ENCODE data around the gene S100A2.
"Not testable (repeated sequence)": the region's sequence is repeated elsewhere in the genome, so short reads cannot be mapped to it uniquely, and the experiment has no call there.

The S100A2 gene

GRCh38 chr1:153587314-153587713, 21.7 kb upstream of the S100A2 start:
- no peak overlapping the region for H3K27ac Mint-ChIP-seq
- H3K36me3 Mint-ChIP-seq (ENCODE audit: low read depth): no peaks in the 10 kb centered on the region
- peaks cover 5% of the 10 kb centered on the region for H3K4me1 Mint-ChIP-seq

DNA sequence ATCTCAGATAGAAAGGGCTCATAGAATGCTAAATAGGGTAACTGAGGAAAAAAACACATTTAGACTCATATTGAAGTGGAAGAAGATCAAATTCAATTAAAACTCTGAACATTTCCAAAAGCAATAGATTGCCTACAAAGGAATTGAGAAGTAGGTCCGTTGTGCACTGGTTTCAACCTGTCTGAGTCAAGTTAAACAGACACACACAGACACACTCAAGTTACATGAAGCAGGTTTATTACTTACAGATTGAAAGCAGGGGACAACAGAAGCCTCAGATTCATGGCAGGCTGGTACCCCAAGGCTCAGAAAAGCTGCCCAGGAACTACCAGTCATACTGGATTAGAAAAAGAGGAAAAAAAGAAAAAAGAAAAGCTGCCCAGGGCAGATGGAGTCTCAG, 20.7 kb upstream of the S100A2 start:
- peaks cover 5% of the 10 kb centered on the region for H3K4me1 Mint-ChIP-seq

More at GRCh38 chr1:153587314-153587713, 21.7 kb upstream of the S100A2 start:
- Mint-ChIP-seq H3K9me3 (no peaks in the 10 kb centered on the region), H3K4me3 (no peak overlapping the region), H3K27me3 (ENCODE audit: low read depth) (no peaks in the 10 kb centered on the region)
- TF ChIP-seq CTCF (IDR thresholded peaks at IDR 0.05; ENCODE audit: unreplicated experiment in 3 of 3): no peak

DNA sequence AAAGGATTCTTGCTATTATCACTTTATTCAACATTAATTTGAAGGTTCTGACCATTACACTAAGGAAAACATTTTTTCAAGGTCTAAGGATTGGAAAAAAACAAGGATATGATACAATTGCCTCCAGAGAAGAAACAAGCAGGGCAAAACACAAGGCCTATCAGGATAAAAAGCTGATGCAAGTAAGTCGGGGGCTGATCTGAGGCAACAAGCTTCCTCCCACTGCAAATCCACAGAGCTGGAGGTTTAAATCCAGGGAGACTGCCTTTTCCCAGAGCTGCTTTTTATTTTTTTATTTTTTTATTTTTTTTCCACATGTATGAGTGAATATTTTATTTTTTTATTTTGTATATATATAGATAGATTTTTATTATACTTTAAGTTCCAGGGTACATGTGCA, 19.4 kb upstream of the S100A2 start:
- Mint-ChIP-seq H3K27me3 (ENCODE audit: low read depth) (no peaks in the 10 kb centered on the region), H3K27ac (peak overlapping the region in 1 of 3 experiments; percentile 32), H3K36me3 (ENCODE audit: low read depth) (no peaks in the 10 kb centered on the region), H3K4me3 (no peak overlapping the region), H3K4me1 (peaks cover 5% of the 10 kb centered on the region), H3K9me3 (no peaks in the 10 kb centered on the region)
- no peak for TF ChIP-seq CTCF (IDR thresholded peaks at IDR 0.05; ENCODE audit: unreplicated experiment in 3 of 3)

More for the DNA sequence above, 20.7 kb upstream of the S100A2 start:
- Mint-ChIP-seq H3K27ac (peak overlapping the region in 2 of 3 experiments; percentile 12 to 17), H3K36me3 (ENCODE audit: low read depth) (no peaks in the 10 kb centered on the region), H3K9me3 (no peaks in the 10 kb centered on the region), H3K27me3 (ENCODE audit: low read depth) (no peaks in the 10 kb centered on the region), H3K4me3 (no peak overlapping the region)
- no peak for TF ChIP-seq CTCF (IDR thresholded peaks at IDR 0.05; ENCODE audit: unreplicated experiment in 3 of 3)

DNA sequence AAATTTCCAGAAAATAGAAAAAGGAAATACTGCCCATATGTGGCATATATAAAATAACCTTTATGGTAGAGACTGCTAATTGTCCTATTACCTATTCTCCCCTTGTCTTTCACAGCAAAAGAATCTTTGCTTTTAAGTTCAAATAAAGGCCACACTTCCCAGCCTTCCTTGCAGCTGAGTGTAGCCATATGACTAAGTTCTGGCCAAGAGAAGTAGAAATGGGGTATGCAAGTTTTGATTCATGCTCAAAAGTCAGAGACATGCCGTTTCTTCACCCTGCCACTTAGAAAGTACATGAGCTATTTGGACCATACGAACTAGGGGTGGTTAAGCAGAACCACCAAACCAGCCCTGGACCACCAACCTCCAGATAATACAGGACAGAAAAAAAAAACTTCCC, 18.3 kb upstream of the S100A2 start:
- Mint-ChIP-seq H3K9me3 (no peaks in the 10 kb centered on the region), H3K27me3 (ENCODE audit: low read depth) (no peaks in the 10 kb centered on the region), H3K36me3 (ENCODE audit: low read depth) (no peaks in the 10 kb centered on the region), H3K27ac (peak overlapping the region in 2 of 3 experiments; percentile 9 to 40), H3K4me3 (no peak overlapping the region), H3K4me1 (peaks cover 5% of the 10 kb centered on the region)
- TF ChIP-seq CTCF (IDR thresholded peaks at IDR 0.05; ENCODE audit: unreplicated experiment in 3 of 3): no peak

DNA sequence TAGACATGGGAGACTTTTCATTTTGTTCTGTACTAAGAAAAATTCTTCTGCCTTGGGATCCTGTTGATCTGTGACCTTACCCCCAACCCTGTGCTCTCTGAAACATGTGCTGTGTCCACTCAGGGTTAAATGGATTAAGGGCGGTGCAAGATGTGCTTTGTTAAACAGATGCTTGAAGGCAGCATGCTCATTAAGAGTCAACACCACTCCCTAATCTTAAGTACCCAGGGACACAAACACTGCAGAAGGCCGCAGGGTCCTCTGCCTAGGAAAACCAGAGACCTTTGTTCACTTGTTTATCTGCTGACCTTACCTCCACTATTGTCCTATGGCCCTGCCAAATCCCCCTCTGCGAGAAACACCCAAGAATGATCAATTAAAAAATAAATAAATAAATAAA, 17.9 kb upstream of the S100A2 start:
- H3K4me1 Mint-ChIP-seq; H3K27me3 Mint-ChIP-seq (ENCODE audit: low read depth); H3K36me3 Mint-ChIP-seq (ENCODE audit: low read depth); H3K9me3 Mint-ChIP-seq; H3K4me3 Mint-ChIP-seq: not testable (repeated sequence)
- H3K27ac Mint-ChIP-seq: peak overlapping the region in 1 of 3 experiments; percentile 70

GRCh38 chr1:153582836-153583235, 17.2 kb upstream of the S100A2 start:
- H3K9me3 Mint-ChIP-seq; H3K27me3 Mint-ChIP-seq (ENCODE audit: low read depth); H3K36me3 Mint-ChIP-seq (ENCODE audit: low read depth); H3K4me1 Mint-ChIP-seq; H3K4me3 Mint-ChIP-seq; H3K27ac Mint-ChIP-seq: not testable (repeated sequence)

GRCh38 chr1:153578936-153579335, 13.3 kb upstream of the S100A2 start:
- H3K27ac Mint-ChIP-seq: no peak overlapping the region
- H3K36me3 Mint-ChIP-seq (ENCODE audit: low read depth): no peaks in the 10 kb centered on the region
- no peaks in the 10 kb centered on the region for H3K27me3 Mint-ChIP-seq (ENCODE audit: low read depth)
- H3K4me3 Mint-ChIP-seq: no peak overlapping the region
- no peak for TF ChIP-seq CTCF (IDR thresholded peaks at IDR 0.05; ENCODE audit: unreplicated experiment in 3 of 3)
- H3K4me1 Mint-ChIP-seq: peaks cover under 1% of the 10 kb centered on the region
- H3K9me3 Mint-ChIP-seq: no peaks in the 10 kb centered on the region
